IMR-90 (cell line): ENCODE data around the gene CES4A. TPM values are rescaled to one million over a fixed set of nuclear protein-coding genes. Genes with fewer than 3 reads are reported as not detected.
"Not testable (repeated sequence)": the region's sequence is repeated elsewhere in the genome, so short reads cannot be mapped to it uniquely, and the experiment has no call there.

Experiments used
- ATAC-seq: fragments of 200-7000 bp; cut with Tn5 transposase; 2 replicates; pipeline ENCODE4 v1.9.1; 2020; ENCODE audit warnings: low read depth, mild to moderate bottlenecking, moderate library complexity
- BruUV-seq: library from RNA; stranded (reverse); fragments of 400-500 nt; replicated peaks from 2 replicates; lab custom pipeline; 2021; lab: Mats Ljungman, UMichigan
- CTCF ChIA-PET: fragments of 300-600 bp; formaldehyde crosslinking; extraction: SDS; loops from one replicate; lab custom pipeline; 2021; ENCODE audit warnings: antibody characterized with exemption; lab: Yijun Ruan, JAX
- POLR2A ChIA-PET: fragments of 300-600 bp; sonication (Branson Sonifier 250); formaldehyde crosslinking; loops from one replicate; lab custom pipeline; 2022; ENCODE audit warnings: antibody characterized with exemption; ENCODE audit not compliant: unreplicated experiment; lab: Charles Lee
- DNase-seq: peaks from one replicate; pipeline ENCODE4 v3.0.0; 2013
- H2AFZ ChIP-seq: replicated peaks from 2 replicates; pipeline ENCODE3; 2013; ENCODE audit warnings: low read length, mild to moderate bottlenecking; ENCODE audit not compliant: poor library complexity
- H2AK5ac ChIP-seq: 2 replicates; pipeline ENCODE4 v1.6.1; 2013; ENCODE audit warnings: low read depth, low read length, inconsistent platforms
- H2AK9ac ChIP-seq: replicated peaks from 2 replicates; pipeline ENCODE3; 2013; ENCODE audit warnings: mild to moderate bottlenecking, low read depth, low read length, moderate library complexity; ENCODE audit not compliant: poor library complexity
- H2BK120ac ChIP-seq: 2 replicates; pipeline ENCODE4 v1.6.1; 2013; ENCODE audit warnings: low read depth, low read length, inconsistent platforms
- H2BK15ac ChIP-seq: 3 replicates; pipeline ENCODE4 v1.6.1; 2013; ENCODE audit warnings: low read depth, low read length, inconsistent platforms
- H2BK20ac ChIP-seq: 2 replicates; pipeline ENCODE4 v1.6.1; 2013; ENCODE audit warnings: low read depth, mild to moderate bottlenecking, inconsistent platforms, low read length, moderate library complexity
- H2BK5ac ChIP-seq: 2 replicates; pipeline ENCODE4 v1.6.1; 2013; ENCODE audit warnings: mild to moderate bottlenecking, low read depth, low read length, inconsistent platforms; ENCODE audit not compliant: poor library complexity, severe bottlenecking
- H3K14ac ChIP-seq: replicated peaks from 2 replicates; pipeline ENCODE4 v1.6.1; 2013; ENCODE audit warnings: low read depth, low read length, inconsistent platforms
- H3K18ac ChIP-seq: 2 replicates; pipeline ENCODE4 v1.6.1; 2013; ENCODE audit warnings: low read depth, low read length, control low read depth
- H3K23ac ChIP-seq: 2 replicates; pipeline ENCODE4 v1.6.1; 2013; ENCODE audit warnings: low read depth, low read length, inconsistent platforms
- H3K27ac ChIP-seq: 2 replicates; pipeline ENCODE4 v1.5.1; 2013; ENCODE audit warnings: mild to moderate bottlenecking, control low read depth, low read length; ENCODE audit not compliant: insufficient read depth
- H3K27me3 ChIP-seq: 2 replicates; pipeline ENCODE4 v1.6.1; 2013; ENCODE audit warnings: low read length; ENCODE audit not compliant: control insufficient read depth, insufficient read depth
- H3K36me3 ChIP-seq: 2 replicates; pipeline ENCODE4 v1.6.1; 2013; ENCODE audit warnings: low read length, mixed read lengths; ENCODE audit not compliant: control insufficient read depth, insufficient read depth
- H3K4ac ChIP-seq: 2 replicates; pipeline ENCODE4 v1.6.1; 2013; ENCODE audit warnings: low read depth, low read length, inconsistent platforms
- H3K4me1 ChIP-seq: 2 replicates; pipeline ENCODE4 v1.6.1; 2013; ENCODE audit warnings: low read length, mixed read lengths; ENCODE audit not compliant: control insufficient read depth, insufficient read depth
- H3K4me2 ChIP-seq: 2 replicates; pipeline ENCODE4 v1.6.1; 2013; ENCODE audit warnings: low read depth, mild to moderate bottlenecking, control low read depth, low read length, moderate library complexity
- H3K4me3 ChIP-seq: 2 replicates; pipeline ENCODE4 v1.5.1; 2013; ENCODE audit warnings: low read depth, mild to moderate bottlenecking, control low read depth, low read length, moderate library complexity; ENCODE audit not compliant: insufficient read depth
- H3K56ac ChIP-seq: 2 replicates; pipeline ENCODE4 v1.6.1; 2013; ENCODE audit warnings: low read length, inconsistent platforms; ENCODE audit not compliant: insufficient read depth; ENCODE audit errors: extremely low read depth
- H3K79me1 ChIP-seq, 2 experiments: 2 replicates each; pipeline ENCODE4 v1.6.1; 2013; ENCODE audit warnings: low read length in 2 of 2, inconsistent platforms in 1 of 2, low read depth in 1 of 2
- H3K9ac ChIP-seq: 2 replicates; pipeline ENCODE4 v1.6.1; 2013; ENCODE audit warnings: low read depth, low read length, control low read depth
- H3K9me1 ChIP-seq: 2 replicates; pipeline ENCODE4 v1.6.1; 2013; ENCODE audit warnings: low read length, inconsistent platforms; ENCODE audit not compliant: insufficient read depth
- H3K9me3 ChIP-seq: 2 replicates; pipeline ENCODE4 v1.6.1; 2013; ENCODE audit warnings: low read length; ENCODE audit not compliant: control insufficient read depth, insufficient read depth
- H4K20me1 ChIP-seq: 2 replicates; pipeline ENCODE4 v1.6.1; 2013; ENCODE audit warnings: low read length, inconsistent platforms; ENCODE audit not compliant: insufficient read depth
- H4K5ac ChIP-seq: 2 replicates; pipeline ENCODE4 v1.6.1; 2013; ENCODE audit warnings: mild to moderate bottlenecking, low read depth, low read length, control low read depth
- H4K8ac ChIP-seq, 2 experiments: 2 replicates each; pipeline ENCODE4 v1.6.1; 2013; ENCODE audit warnings: low read depth in 2 of 2, low read length in 2 of 2, control low read depth in 1 of 2, inconsistent platforms in 1 of 2
- H4K91ac ChIP-seq: 2 replicates; pipeline ENCODE4 v1.6.1; 2013; ENCODE audit warnings: low read depth, low read length, inconsistent platforms; ENCODE audit not compliant: insufficient read depth
- WGBS, 2 experiments: methylation state at CpG; one replicate each; pipeline versions ENCODE4 v1.1.5 to v1.1.7; 2013; ENCODE audit warnings: missing lambda C conversion rate in 2 of 2; ENCODE audit not compliant: insufficient read length in 1 of 2; ENCODE audit errors: extremely low coverage in 2 of 2; 5-methylcytosine and 5-hydroxymethylcytosine counted together
- dilution Hi-C: fragments of 300-500 bp; cut with HindIII; formaldehyde crosslinking; loops from one replicate; pipeline ENCODE4 v1.14.3; 2018; ENCODE audit warnings: low sequenced_read_pairs; ENCODE audit not compliant: unreplicated experiment
- in situ Hi-C: fragments of 300-500 bp; cut with MboI; formaldehyde crosslinking; loops from 3 replicates; pipeline ENCODE4 v1.14.3; 2019; ENCODE audit warnings: low sequenced_read_pairs, inconsistent platforms, mixed read lengths
- intact Hi-C: fragments of 100-400 bp; cut with micrococcal nuclease; formaldehyde crosslinking; loops from 2 replicates; pipeline ENCODE4 v1.10.0; 2022
- polyA plus RNA-seq, 3 experiments: library from polyadenylated mRNA; depleted of rRNA; stranded (reverse); fragments of >200 nt; gene quantifications; 2 replicates each; pipeline ENCODE4 v1.2.3, GENCODE V29; 2012; ENCODE audit warnings: low replicate concordance in 1 of 3
- total RNA-seq: library from RNA; depleted of rRNA; stranded (reverse); fragments of >200 nt; gene quantifications from 2 replicates; pipeline ENCODE4 v1.2.3, GENCODE V29; 2012

The CES4A gene
- total and polyA plus RNA-seq, 2 of the 4 experiments (the other 2 are of a cell fraction), result 0.72 to 4.7 TPM

- H3K18ac ChIP-seq, H3K4me1 ChIP-seq, in situ Hi-C loops, H3K9ac ChIP-seq, H3K4ac ChIP-seq, H3K9me1 ChIP-seq, H3K27ac ChIP-seq, H2AFZ ChIP-seq, H2AK5ac ChIP-seq, H3K14ac ChIP-seq, H2BK15ac ChIP-seq, H4K5ac ChIP-seq, H4K8ac ChIP-seq, dilution Hi-C loops, H3K4me3 ChIP-seq, H3K56ac ChIP-seq, H2BK20ac ChIP-seq, H2AK9ac ChIP-seq, H2BK5ac ChIP-seq, BruUV-seq, H3K9me3 ChIP-seq, H3K4me2 ChIP-seq, H2BK120ac ChIP-seq, H4K91ac ChIP-seq, intact Hi-C loops, H4K20me1 ChIP-seq, DNase-seq, POLR2A ChIA-PET, H3K23ac ChIP-seq, ATAC-seq: not testable (repeated sequence)
- CTCF ChIA-PET, result interaction anchor here (2.7 kb wide), 1 partner anchor 50 kb away, joined by 11 read pairs; no protein-coding TSS in a partner anchor
- WGBS, 2 experiments, result 90% methylated on average over 5 of the region's 9 CpGs; no CpG with 5 or more reads in 1 of the 2 experiments
- Histone ChIP-seq H3K27me3 (peaks cover 14% of the 10 kb centered on the region; the same call in 1 of the 2 replicates), H3K36me3 (peaks cover 40% of the 10 kb centered on the region), H3K79me1 (peaks cover 0 to 12% of the 10 kb centered on the region in 2 experiments; a peak in 3 of 4 replicates)
These were observed 43.4 kb upstream of the CES4A start for GRCh38 chr16:66944971-66945370.
